NCI-H2196 treated with DMSO at 0.1 percent for 48 hours (cell line): ENCODE measurements around the gene SPDYE3.
"Not testable (repeated sequence)": the region's sequence is repeated elsewhere in the genome, so short reads cannot be mapped to it uniquely, and the experiment has no call there.

Experiments used
- DNase-seq: peaks from one replicate; lab custom pipeline; 2025; ENCODE audit not compliant: unreplicated experiment; lab: John Stamatoyannopoulos, UW

The SPDYE3 gene, protein sequence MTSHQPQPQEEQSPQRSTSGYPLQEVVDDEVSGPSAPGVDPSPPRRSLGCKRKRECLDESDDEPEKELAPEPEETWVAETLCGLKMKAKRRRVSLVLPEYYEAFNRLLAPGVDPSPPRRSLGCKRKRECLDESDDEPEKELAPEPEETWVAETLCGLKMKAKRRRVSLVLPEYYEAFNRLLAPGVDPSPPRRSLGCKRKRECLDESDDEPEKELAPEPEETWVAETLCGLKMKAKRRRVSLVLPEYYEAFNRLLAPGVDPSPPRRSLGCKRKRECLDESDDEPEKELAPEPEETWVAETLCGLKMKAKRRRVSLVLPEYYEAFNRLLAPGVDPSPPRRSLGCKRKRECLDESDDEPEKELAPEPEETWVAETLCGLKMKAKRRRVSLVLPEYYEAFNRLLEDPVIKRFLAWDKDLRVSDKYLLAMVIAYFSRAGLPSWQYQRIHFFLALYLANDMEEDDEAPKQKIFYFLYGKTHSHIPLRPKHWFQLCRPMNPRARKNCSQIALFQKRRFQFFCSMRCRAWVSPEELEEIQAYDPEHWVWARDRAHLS

DNA sequence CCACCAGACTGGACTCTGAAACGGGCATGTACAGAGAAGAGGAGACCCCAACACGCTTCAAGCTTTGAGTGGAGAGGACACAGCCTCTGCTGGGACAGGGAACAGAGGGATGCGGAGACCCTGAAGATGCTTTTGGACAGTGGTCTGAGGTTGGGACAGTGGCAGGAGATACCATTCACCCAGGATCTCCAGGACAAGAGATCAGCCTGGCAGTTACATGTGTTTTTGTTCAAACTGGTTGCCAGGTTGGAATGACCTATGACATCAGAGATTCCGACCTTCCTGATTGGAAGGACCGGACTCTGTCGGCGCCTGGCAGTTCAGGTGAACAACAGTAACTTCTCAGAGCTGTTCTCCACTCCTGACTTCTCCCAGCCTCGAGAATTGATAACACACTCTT is at the start of gene SPDYE3:
Gene SPDYE3, plus strand, starts transcription at position 301 of the 400 bp plus-strand sequence. CDS start 184 bp downstream, outside the sequence.
- not testable (repeated sequence) for DNase-seq

DNA sequence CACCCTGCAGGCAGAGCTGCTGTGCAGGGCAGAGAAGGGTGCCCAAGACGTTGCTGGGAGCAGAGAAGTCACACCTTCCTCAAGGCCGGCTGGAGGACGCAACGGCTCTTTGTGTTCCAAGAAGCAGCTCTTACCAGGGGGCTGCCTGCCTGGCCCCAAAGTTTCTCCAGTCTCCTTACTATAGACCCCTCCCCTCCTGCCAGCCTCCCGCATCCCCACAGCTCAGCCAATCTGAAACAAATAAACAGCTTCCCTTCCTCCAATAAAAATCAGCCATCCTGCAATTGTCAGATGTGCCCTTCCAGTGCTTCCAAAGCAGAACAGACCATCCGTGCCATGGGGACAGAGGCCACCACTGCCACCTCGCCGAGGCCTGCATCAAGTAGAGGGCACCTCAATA is 47.5 kb upstream of the SPDYE3 start:
- DNase-seq, result not testable (repeated sequence)

DNA sequence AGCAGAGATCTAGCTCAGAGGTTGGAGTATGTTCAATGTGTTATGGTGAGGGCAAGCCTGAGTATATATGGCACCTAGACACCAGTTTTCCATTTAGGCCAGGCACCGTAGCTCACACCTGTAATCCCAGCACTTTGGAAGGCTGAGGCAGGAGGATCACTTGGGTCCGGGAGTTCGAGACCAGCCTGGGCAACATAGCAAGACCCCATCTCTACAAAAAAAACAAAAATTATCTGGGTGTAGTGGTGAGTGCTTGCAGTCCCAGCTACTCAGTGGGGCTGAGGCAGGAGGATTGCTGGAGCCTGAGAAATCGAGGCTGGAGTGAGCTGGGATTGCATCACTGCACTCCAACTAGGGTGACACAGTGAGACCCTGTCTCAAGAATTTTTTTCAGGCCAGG is 44.6 kb upstream of the SPDYE3 start:
- DNase-seq, result not testable (repeated sequence)

DNA sequence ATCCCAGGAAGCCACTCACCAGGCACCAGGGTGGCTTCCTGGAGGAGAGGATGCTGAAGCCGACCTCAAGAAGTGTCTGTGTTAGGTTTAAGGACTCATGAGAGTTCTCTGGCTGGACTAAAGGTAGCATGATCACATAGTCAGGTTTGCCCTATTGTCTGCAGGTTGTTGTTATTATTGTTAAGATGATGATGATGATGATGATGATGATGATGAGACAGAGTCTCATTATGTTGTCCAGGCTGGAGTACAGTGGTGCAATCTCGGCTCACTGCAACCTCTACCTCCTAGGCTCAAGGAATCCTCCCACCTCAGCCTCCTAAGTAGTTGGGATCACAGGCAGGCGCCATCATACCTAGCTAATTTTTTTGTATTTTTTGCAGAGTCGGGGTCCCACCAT is 43.3 kb upstream of the SPDYE3 start:
- not testable (repeated sequence) for DNase-seq

DNA sequence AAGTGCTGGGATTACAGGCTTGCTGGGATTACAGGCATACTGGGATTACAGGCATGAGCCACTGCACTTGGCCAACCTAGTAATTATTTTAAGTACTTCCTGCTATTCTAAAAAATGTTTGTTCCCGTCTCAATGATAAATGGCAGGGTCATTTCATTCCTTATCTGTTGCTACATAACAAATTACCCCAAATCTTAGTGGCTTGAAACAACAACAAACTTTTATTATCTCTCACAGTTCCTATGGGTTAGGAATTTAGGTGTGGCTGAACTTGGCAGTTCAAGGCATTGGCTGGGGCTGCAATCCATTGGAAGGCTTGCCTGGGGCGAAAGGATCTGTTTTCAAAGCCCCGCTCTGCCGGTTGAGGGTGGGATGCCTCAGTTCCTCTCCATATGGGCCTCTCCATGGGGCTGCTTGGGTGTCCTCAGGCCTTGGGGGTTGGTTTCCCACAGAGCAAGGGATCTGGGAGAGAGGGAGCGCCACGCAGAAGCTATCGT is 42.8 kb upstream of the SPDYE3 start:
- not testable (repeated sequence) for DNase-seq

DNA sequence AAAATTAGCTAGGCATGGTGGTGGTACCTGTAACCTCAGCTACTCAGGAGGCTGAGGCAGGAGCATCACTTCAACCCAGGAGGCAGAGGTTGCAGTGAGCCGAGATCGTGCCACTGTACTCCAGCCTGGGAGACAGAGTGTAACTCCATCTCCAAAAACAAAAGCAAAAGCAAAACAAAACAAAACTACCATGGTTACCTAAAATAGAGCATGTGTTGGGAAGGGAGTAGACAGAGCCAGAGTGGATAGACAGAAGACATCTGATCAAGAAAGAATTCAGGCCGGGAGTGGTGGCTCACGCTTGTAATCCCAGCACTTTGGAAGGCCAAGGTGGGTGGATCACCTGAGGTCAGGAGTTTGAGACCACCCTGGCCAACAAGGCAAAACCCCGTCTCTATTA is 41.7 kb upstream of the SPDYE3 start:
- DNase-seq, result not testable (repeated sequence)

DNA sequence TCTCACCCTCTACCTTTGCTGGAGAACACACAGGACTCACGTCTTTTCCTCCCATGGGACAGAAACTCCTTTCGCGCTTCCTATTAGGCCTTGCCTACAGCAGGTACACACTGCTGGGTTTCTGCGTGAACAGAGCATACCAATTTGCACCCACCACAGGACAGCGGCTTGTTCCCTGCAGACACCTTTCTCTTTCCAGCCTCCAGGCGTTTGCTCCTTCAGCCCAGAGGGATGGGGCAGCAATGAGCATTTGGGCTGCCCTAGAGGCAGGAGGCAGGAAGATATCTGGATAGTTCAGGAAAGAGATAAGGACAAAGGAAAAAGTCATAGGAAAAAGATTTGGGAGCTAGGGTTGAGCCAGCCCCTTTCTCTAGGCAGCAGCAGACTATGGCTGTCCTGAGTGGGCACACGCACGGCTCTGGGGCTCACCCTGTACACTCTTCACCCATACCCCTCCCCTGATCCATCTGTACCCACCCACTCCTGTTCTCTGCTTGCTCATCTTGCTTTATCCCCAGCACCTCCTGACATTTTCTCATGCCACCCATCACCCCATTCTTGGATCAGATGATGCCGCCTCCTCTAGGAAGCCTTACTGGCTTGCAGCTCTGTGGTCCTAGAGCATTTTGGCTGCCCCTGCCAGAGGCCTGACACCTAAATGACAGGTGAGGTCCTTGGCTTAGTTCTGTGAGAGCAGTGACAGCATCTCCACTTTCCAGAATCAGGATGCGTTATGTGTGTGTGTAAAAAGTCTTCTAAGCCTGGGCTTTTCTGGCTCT is 40.7 kb upstream of the SPDYE3 start:
- no peak for DNase-seq

DNA sequence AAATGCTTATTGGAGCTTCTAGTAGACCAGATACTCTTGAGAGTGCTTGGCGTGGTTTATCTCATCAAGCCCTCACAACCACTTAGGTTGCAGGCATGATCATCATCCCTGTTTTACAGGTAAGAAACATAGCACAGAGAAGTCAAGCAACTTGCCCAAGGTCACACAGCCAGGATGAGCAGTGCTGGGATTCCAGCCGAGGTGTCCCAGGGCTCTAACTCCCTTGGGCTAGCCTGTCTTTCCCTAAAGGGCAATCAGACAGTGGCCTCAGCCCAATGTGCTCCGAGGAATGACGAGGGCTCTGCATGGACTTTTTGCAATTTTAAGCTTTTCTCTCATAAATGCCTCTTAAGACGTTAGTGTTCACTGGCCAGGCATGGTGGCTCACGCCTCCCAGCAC is 39.9 kb upstream of the SPDYE3 start:
- DNase-seq, result no peak

DNA sequence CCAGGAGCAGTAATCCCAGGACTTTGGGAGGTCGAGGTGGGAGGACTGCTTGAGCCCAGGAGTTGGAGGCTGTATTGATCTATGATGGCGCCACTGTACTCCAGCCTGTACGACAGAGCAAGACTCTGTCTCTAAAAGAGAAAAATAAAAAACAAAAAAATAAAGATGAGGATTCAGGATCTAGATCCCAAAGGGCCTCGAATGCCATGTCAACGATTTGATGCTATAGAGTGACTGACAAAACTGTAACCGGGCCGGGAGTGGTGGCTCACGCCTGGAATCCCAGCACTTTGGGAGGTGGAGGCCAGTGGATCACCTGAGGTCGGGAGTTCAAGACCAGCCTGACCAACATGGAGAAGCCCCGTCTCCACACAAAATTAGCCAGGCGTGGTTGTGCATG is 38.6 kb upstream of the SPDYE3 start:
- DNase-seq, result not testable (repeated sequence)

GRCh38 chr7:100269306-100270045 is 38.0 kb upstream of the SPDYE3 start:
- not testable (repeated sequence) for DNase-seq

GRCh38 chr7:100270046-100270918 is 37.2 kb upstream of the SPDYE3 start:
- DNase-seq, result not testable (repeated sequence)

- DNase-seq, result not testable (repeated sequence)
These were observed 36.4 kb upstream of the SPDYE3 start for GRCh38 chr7:100270941-100271593.

DNA sequence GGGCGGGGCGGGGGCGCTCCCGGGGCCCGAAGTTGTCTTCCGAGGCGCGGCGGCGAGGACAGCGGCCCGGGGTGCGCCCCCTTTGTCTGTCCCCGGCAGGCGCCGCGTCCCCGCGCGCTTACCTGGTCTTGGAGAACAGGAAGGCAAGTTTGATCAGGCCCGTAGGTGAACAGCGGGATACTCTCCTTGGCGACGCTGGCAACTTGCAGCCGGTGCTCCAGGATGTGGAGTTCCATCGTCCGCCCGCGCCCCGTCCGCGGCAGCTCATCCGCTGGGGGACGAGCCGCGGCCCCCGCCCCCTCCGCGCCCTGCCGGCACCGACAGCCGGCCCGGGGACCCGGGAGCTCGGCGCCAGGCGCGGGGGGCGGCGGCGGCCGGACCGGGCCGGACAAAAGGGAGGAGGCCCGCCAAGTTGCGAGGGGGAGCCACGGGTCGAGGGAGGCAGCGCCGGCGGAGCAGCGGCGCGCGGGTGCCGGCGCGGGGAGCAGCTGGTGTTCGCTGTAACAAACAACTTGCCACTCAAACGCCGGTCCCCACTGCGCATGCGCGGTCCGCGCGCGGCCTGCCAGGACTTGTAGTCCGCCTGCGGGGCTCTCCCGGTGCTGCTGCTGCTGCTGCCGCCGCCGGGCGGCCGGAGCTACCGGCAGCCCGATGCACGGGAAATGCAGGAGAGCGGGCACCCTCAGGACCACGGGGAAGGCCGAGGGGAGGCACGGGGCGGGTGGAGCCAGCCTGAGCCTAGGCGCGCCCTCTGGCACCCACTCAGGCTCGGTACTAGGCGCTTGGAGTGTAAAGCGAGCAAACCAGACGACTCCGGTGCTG is 35.6 kb upstream of the SPDYE3 start:
- peak; percentile 62 for DNase-seq

DNA sequence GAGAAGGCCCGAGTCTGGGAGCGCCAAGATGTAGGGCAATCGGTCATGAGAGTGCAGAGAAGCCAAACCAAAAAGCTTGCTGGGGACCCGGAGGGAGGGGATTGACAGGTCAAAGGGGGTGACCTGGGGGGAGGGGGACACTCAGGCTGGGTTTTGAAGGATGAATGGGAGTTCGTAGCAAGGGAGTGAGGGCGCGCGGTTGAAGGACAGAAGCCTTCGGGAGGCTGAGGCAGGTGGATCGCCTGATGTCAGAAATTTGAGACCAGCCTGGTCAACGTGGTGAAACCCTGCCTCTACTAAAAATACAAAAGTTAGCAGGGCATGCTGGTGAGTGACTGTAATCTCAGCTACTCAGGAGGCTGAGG is 35.0 kb upstream of the SPDYE3 start:
- DNase-seq, result not testable (repeated sequence)

DNA sequence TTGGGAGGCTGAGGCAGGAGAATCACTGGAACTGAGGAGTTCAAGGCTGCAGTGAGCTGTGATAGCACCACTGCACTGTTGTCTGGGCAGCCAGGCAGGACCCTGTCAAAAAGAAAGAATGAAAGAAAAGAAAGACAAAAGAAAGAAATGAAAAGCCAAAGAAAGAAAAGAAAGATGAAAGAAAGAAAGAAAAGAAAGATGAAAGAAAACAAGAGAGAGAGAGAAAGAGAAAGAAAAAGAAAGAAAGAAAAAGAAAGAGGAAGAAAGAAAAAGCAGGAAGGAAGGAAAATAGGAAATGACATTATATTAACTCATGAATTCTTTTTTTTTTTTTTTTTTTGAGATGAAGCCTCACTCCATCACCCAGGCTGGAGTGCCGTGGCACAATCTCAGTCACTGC is 32.4 kb upstream of the SPDYE3 start:
- DNase-seq, result no peak

DNA sequence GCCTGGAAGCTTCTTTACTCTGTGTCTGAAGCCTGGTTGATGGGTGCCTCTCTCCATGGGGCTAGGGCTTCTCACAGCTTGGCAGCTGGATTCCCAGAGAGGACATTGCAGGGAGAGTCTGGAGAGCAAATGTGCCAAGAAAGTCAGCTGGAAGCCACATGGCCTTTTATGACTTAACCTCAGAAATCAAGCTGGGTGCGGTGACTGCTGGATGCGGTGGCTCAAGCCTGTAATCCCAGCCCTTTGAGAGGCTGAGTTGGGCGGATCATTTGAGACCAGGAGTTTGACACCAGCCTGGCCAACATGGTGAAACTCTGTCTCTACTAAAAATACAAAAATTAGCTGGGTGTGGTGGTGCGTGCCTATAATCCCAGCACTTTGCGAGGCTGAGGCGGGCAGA is 31.4 kb upstream of the SPDYE3 start:
- DNase-seq, result not testable (repeated sequence)

GRCh38 chr7:100282069-100282608 is 25.4 kb upstream of the SPDYE3 start:
- not testable (repeated sequence) for DNase-seq

DNA sequence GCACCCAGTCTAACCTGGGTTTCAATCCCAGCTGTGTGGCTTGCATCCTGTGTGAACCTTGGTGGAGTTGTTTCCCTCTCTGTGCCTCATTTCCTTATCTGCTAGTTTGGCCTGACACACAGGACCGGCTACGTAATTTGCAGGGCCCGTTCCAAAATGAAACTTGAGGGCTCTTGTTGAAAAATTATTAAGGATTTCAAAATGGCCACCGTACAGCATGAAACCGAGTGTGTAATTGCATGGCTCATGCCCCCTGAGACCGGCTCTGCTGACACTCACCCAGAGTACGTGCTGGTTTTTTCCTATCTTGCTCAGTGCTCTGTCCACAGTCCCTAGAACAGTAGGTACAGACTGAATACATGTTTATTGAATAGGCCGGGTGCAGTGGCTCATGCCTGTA is 24.4 kb upstream of the SPDYE3 start:
- DNase-seq, result not testable (repeated sequence)
